IMR-90 (cell line): ENCODE data around the gene NES. TPM values are rescaled to one million over a fixed set of nuclear protein-coding genes. Genes with fewer than 3 reads are reported as not detected.

ENCODE experiments used
- ATAC-seq: fragments of 200-7000 bp; cut with Tn5 transposase; 2 replicates; pipeline ENCODE4 v1.9.1; 2020; ENCODE audit warnings: low read depth, mild to moderate bottlenecking, moderate library complexity
- BruUV-seq: library from RNA; stranded (reverse); fragments of 400-500 nt; replicated peaks from 2 replicates; lab custom pipeline; 2021; lab: Mats Ljungman, UMichigan
- CTCF ChIA-PET: fragments of 300-600 bp; formaldehyde crosslinking; extraction: SDS; loops from one replicate; lab custom pipeline; 2021; ENCODE audit warnings: antibody characterized with exemption; lab: Yijun Ruan, JAX
- POLR2A ChIA-PET: fragments of 300-600 bp; sonication (Branson Sonifier 250); formaldehyde crosslinking; loops from one replicate; lab custom pipeline; 2022; ENCODE audit warnings: antibody characterized with exemption; ENCODE audit not compliant: unreplicated experiment; lab: Charles Lee
- DNase-seq: peaks from one replicate; pipeline ENCODE4 v3.0.0; 2013
- H2AFZ ChIP-seq: replicated peaks from 2 replicates; pipeline ENCODE3; 2013; ENCODE audit warnings: low read length, mild to moderate bottlenecking; ENCODE audit not compliant: poor library complexity
- H2AK5ac ChIP-seq: 2 replicates; pipeline ENCODE4 v1.6.1; 2013; ENCODE audit warnings: low read depth, low read length, inconsistent platforms
- H2AK9ac ChIP-seq: replicated peaks from 2 replicates; pipeline ENCODE3; 2013; ENCODE audit warnings: mild to moderate bottlenecking, low read depth, low read length, moderate library complexity; ENCODE audit not compliant: poor library complexity
- H2BK120ac ChIP-seq: 2 replicates; pipeline ENCODE4 v1.6.1; 2013; ENCODE audit warnings: low read depth, low read length, inconsistent platforms
- H2BK15ac ChIP-seq: 3 replicates; pipeline ENCODE4 v1.6.1; 2013; ENCODE audit warnings: low read depth, low read length, inconsistent platforms
- H2BK20ac ChIP-seq: 2 replicates; pipeline ENCODE4 v1.6.1; 2013; ENCODE audit warnings: low read depth, mild to moderate bottlenecking, inconsistent platforms, low read length, moderate library complexity
- H2BK5ac ChIP-seq: 2 replicates; pipeline ENCODE4 v1.6.1; 2013; ENCODE audit warnings: mild to moderate bottlenecking, low read depth, low read length, inconsistent platforms; ENCODE audit not compliant: poor library complexity, severe bottlenecking
- H3K14ac ChIP-seq: replicated peaks from 2 replicates; pipeline ENCODE4 v1.6.1; 2013; ENCODE audit warnings: low read depth, low read length, inconsistent platforms
- H3K18ac ChIP-seq: 2 replicates; pipeline ENCODE4 v1.6.1; 2013; ENCODE audit warnings: low read depth, low read length, control low read depth
- H3K23ac ChIP-seq: 2 replicates; pipeline ENCODE4 v1.6.1; 2013; ENCODE audit warnings: low read depth, low read length, inconsistent platforms
- H3K27ac ChIP-seq: 2 replicates; pipeline ENCODE4 v1.5.1; 2013; ENCODE audit warnings: mild to moderate bottlenecking, control low read depth, low read length; ENCODE audit not compliant: insufficient read depth
- H3K27me3 ChIP-seq: 2 replicates; pipeline ENCODE4 v1.6.1; 2013; ENCODE audit warnings: low read length; ENCODE audit not compliant: control insufficient read depth, insufficient read depth
- H3K36me3 ChIP-seq: 2 replicates; pipeline ENCODE4 v1.6.1; 2013; ENCODE audit warnings: low read length, mixed read lengths; ENCODE audit not compliant: control insufficient read depth, insufficient read depth
- H3K4ac ChIP-seq: 2 replicates; pipeline ENCODE4 v1.6.1; 2013; ENCODE audit warnings: low read depth, low read length, inconsistent platforms
- H3K4me1 ChIP-seq: 2 replicates; pipeline ENCODE4 v1.6.1; 2013; ENCODE audit warnings: low read length, mixed read lengths; ENCODE audit not compliant: control insufficient read depth, insufficient read depth
- H3K4me2 ChIP-seq: 2 replicates; pipeline ENCODE4 v1.6.1; 2013; ENCODE audit warnings: low read depth, mild to moderate bottlenecking, control low read depth, low read length, moderate library complexity
- H3K4me3 ChIP-seq: 2 replicates; pipeline ENCODE4 v1.5.1; 2013; ENCODE audit warnings: low read depth, mild to moderate bottlenecking, control low read depth, low read length, moderate library complexity; ENCODE audit not compliant: insufficient read depth
- H3K56ac ChIP-seq: 2 replicates; pipeline ENCODE4 v1.6.1; 2013; ENCODE audit warnings: low read length, inconsistent platforms; ENCODE audit not compliant: insufficient read depth; ENCODE audit errors: extremely low read depth
- H3K79me1 ChIP-seq, 2 experiments: 2 replicates each; pipeline ENCODE4 v1.6.1; 2013; ENCODE audit warnings: low read length in 2 of 2, inconsistent platforms in 1 of 2, low read depth in 1 of 2
- H3K9ac ChIP-seq: 2 replicates; pipeline ENCODE4 v1.6.1; 2013; ENCODE audit warnings: low read depth, low read length, control low read depth
- H3K9me1 ChIP-seq: 2 replicates; pipeline ENCODE4 v1.6.1; 2013; ENCODE audit warnings: low read length, inconsistent platforms; ENCODE audit not compliant: insufficient read depth
- H3K9me3 ChIP-seq: 2 replicates; pipeline ENCODE4 v1.6.1; 2013; ENCODE audit warnings: low read length; ENCODE audit not compliant: control insufficient read depth, insufficient read depth
- H4K20me1 ChIP-seq: 2 replicates; pipeline ENCODE4 v1.6.1; 2013; ENCODE audit warnings: low read length, inconsistent platforms; ENCODE audit not compliant: insufficient read depth
- H4K5ac ChIP-seq: 2 replicates; pipeline ENCODE4 v1.6.1; 2013; ENCODE audit warnings: mild to moderate bottlenecking, low read depth, low read length, control low read depth
- H4K8ac ChIP-seq, 2 experiments: 2 replicates each; pipeline ENCODE4 v1.6.1; 2013; ENCODE audit warnings: low read depth in 2 of 2, low read length in 2 of 2, control low read depth in 1 of 2, inconsistent platforms in 1 of 2
- H4K91ac ChIP-seq: 2 replicates; pipeline ENCODE4 v1.6.1; 2013; ENCODE audit warnings: low read depth, low read length, inconsistent platforms; ENCODE audit not compliant: insufficient read depth
- BHLHE40 ChIP-seq: fragments of 150-350 bp; IDR thresholded peaks from 2 replicates; pipeline ENCODE4 v1.6.1; 2016; ENCODE audit warnings: mild to moderate bottlenecking, low read depth, low read length
- CEBPB ChIP-seq: IDR thresholded peaks from 2 replicates; pipeline ENCODE4 v1.6.1; 2012; ENCODE audit warnings: low read depth, low read length, improper control_type of control experiment
- CHD1 ChIP-seq: IDR thresholded peaks from 2 replicates; pipeline ENCODE4 v1.6.1; 2012; ENCODE audit warnings: low read depth, low read length, improper control_type of control experiment
- CTCF ChIP-seq: conservative IDR thresholded peaks from 2 replicates; pipeline ENCODE4 v1.5.1; 2012; ENCODE audit warnings: mild to moderate bottlenecking, low read depth, low read length, improper control_type of control experiment
- ELK1 ChIP-seq: fragments of 150-350 bp; IDR thresholded peaks from 2 replicates; pipeline ENCODE4 v1.6.1; 2016; ENCODE audit warnings: low read depth, mild to moderate bottlenecking, low read length, moderate library complexity, borderline replicate concordance
- FOS ChIP-seq: fragments of 150-350 bp; IDR thresholded peaks from 2 replicates; pipeline ENCODE4 v1.6.1; 2016; ENCODE audit warnings: low read depth, low read length
- MAFK ChIP-seq: IDR thresholded peaks from 2 replicates; pipeline ENCODE4 v1.6.1; 2012; ENCODE audit warnings: low read depth, low read length, improper control_type of control experiment
- MAZ ChIP-seq: IDR thresholded peaks from 2 replicates; pipeline ENCODE4 v1.6.1; 2012; ENCODE audit warnings: low read depth, mild to moderate bottlenecking, low read length, improper control_type of control experiment, moderate library complexity, borderline replicate concordance
- MXI1 ChIP-seq: IDR thresholded peaks from 2 replicates; pipeline ENCODE4 v1.6.1; 2012; ENCODE audit warnings: low read depth, mild to moderate bottlenecking, low read length, moderate library complexity, borderline replicate concordance
- NFE2L2 ChIP-seq: fragments of 150-350 bp; IDR thresholded peaks from 2 replicates; pipeline ENCODE4 v1.6.1; 2016; ENCODE audit warnings: low read depth, mild to moderate bottlenecking, low read length
- RAD21 ChIP-seq: IDR thresholded peaks from 2 replicates; pipeline ENCODE4 v1.6.1; 2012; ENCODE audit warnings: low read length, improper control_type of control experiment
- RFX5 ChIP-seq: IDR thresholded peaks from 2 replicates; pipeline ENCODE4 v1.8.0; 2012; ENCODE audit warnings: low read depth, mild to moderate bottlenecking, low read length, moderate library complexity
- SMC3 ChIP-seq: fragments of 150-350 bp; IDR thresholded peaks from 2 replicates; pipeline ENCODE4 v1.6.1; 2016; ENCODE audit warnings: low read depth, mild to moderate bottlenecking, antibody characterized with exemption, low read length, moderate library complexity
- USF2 ChIP-seq: fragments of 150-350 bp; IDR thresholded peaks from 2 replicates; pipeline ENCODE4 v1.6.1; 2017; ENCODE audit warnings: mild to moderate bottlenecking, antibody characterized with exemption, low read length, low read depth
- WGBS, 2 experiments: methylation state at CpG; one replicate each; pipeline versions ENCODE4 v1.1.5 to v1.1.7; 2013; ENCODE audit warnings: missing lambda C conversion rate in 2 of 2; ENCODE audit not compliant: insufficient read length in 1 of 2; ENCODE audit errors: extremely low coverage in 2 of 2; 5-methylcytosine and 5-hydroxymethylcytosine counted together
- dilution Hi-C: fragments of 300-500 bp; cut with HindIII; formaldehyde crosslinking; loops from one replicate; pipeline ENCODE4 v1.14.3; 2018; ENCODE audit warnings: low sequenced_read_pairs; ENCODE audit not compliant: unreplicated experiment
- in situ Hi-C: fragments of 300-500 bp; cut with MboI; formaldehyde crosslinking; loops from 3 replicates; pipeline ENCODE4 v1.14.3; 2019; ENCODE audit warnings: low sequenced_read_pairs, inconsistent platforms, mixed read lengths
- intact Hi-C: fragments of 100-400 bp; cut with micrococcal nuclease; formaldehyde crosslinking; loops from 2 replicates; pipeline ENCODE4 v1.10.0; 2022
- polyA plus RNA-seq, 3 experiments: library from polyadenylated mRNA; depleted of rRNA; stranded (reverse); fragments of >200 nt; gene quantifications; 2 replicates each; pipeline ENCODE4 v1.2.3, GENCODE V29; 2012; ENCODE audit warnings: low replicate concordance in 1 of 3
- total RNA-seq: library from RNA; depleted of rRNA; stranded (reverse); fragments of >200 nt; gene quantifications from 2 replicates; pipeline ENCODE4 v1.2.3, GENCODE V29; 2012

Gene NES
- total and polyA plus RNA-seq, 2 of the 4 experiments (the other 2 are of a cell fraction): 25.3 to 40.1 TPM

GRCh38 chr1:156652992-156653355 is 24.2 kb downstream of the NES start:
- BruUV-seq: no TSS peak
- ATAC-seq: no peak
- H4K91ac ChIP-seq: no peak overlapping the region
- H3K4me3 ChIP-seq: no peak overlapping the region
- no peaks in the 10 kb centered on the region for H3K9me3 ChIP-seq
- no peak overlapping the region for H3K14ac ChIP-seq
- H2BK5ac ChIP-seq: no peak overlapping the region
- peaks cover 12% of the 10 kb centered on the region; the same call in 1 of the 2 replicates for H4K20me1 ChIP-seq
- peaks cover 71% of the 10 kb centered on the region for H3K27me3 ChIP-seq
- DNase-seq: no peak
- dilution Hi-C loops (no loop called here), intact Hi-C loops (no loop called here), in situ Hi-C loops (no loop called here)
- H3K4me2 ChIP-seq: no peak overlapping the region
- no peak overlapping the region for H3K27ac ChIP-seq
- H2AK9ac ChIP-seq: no peak overlapping the region
- WGBS, 2 experiments: 61% methylated on average over 7 of the region's 9 CpGs; no CpG with 5 or more reads in 1 of the 2 experiments
- H2AFZ ChIP-seq: no peak overlapping the region
- no peak overlapping the region for H3K23ac ChIP-seq
- H3K18ac ChIP-seq: no peak overlapping the region
- no peak overlapping the region for H3K56ac ChIP-seq
- H3K9ac ChIP-seq: no peak overlapping the region
- H3K36me3 ChIP-seq: no peaks in the 10 kb centered on the region
- no peak overlapping the region for H4K5ac ChIP-seq
- H4K8ac ChIP-seq: no peak overlapping the region
- ChIA-PET POLR2A (no interaction called here), CTCF (no interaction called here)
- no peak overlapping the region for H2BK120ac ChIP-seq
- H3K4me1 ChIP-seq: no peaks in the 10 kb centered on the region
- H2BK20ac ChIP-seq: no peak overlapping the region
- no peak overlapping the region for H2BK15ac ChIP-seq
- H3K4ac ChIP-seq: no peak overlapping the region
- H3K9me1 ChIP-seq: no peaks in the 10 kb centered on the region
- no peak overlapping the region for H2AK5ac ChIP-seq
- TF ChIP-seq RAD21 (no peak), MAZ (no peak), ELK1 (no peak), CHD1 (no peak), BHLHE40 (no peak), FOS (no peak), CTCF (no peak), RFX5 (no peak), NFE2L2 (no peak), USF2 (no peak), MXI1 (no peak), MAFK (no peak), SMC3 (no peak), CEBPB (no peak)
- no peaks in the 10 kb centered on the region for H3K79me1 ChIP-seq
